IMR-90 (cell line): ENCODE results near the gene APOL3. TPM values are rescaled to one million over a fixed set of nuclear protein-coding genes. Genes with fewer than 3 reads are reported as not detected.

ENCODE experiments used
- ATAC-seq: fragments of 200-7000 bp; cut with Tn5 transposase; 2 replicates; pipeline ENCODE4 v1.9.1; 2020; ENCODE audit warnings: low read depth, mild to moderate bottlenecking, moderate library complexity
- BruUV-seq: library from RNA; stranded (reverse); fragments of 400-500 nt; replicated peaks from 2 replicates; lab custom pipeline; 2021; lab: Mats Ljungman, UMichigan
- CTCF ChIA-PET: fragments of 300-600 bp; formaldehyde crosslinking; extraction: SDS; loops from one replicate; lab custom pipeline; 2021; ENCODE audit warnings: antibody characterized with exemption; lab: Yijun Ruan, JAX
- POLR2A ChIA-PET: fragments of 300-600 bp; sonication (Branson Sonifier 250); formaldehyde crosslinking; loops from one replicate; lab custom pipeline; 2022; ENCODE audit warnings: antibody characterized with exemption; ENCODE audit not compliant: unreplicated experiment; lab: Charles Lee
- DNase-seq: peaks from one replicate; pipeline ENCODE4 v3.0.0; 2013
- H2AFZ ChIP-seq: replicated peaks from 2 replicates; pipeline ENCODE3; 2013; ENCODE audit warnings: low read length, mild to moderate bottlenecking; ENCODE audit not compliant: poor library complexity
- H2AK5ac ChIP-seq: 2 replicates; pipeline ENCODE4 v1.6.1; 2013; ENCODE audit warnings: low read depth, low read length, inconsistent platforms
- H2AK9ac ChIP-seq: replicated peaks from 2 replicates; pipeline ENCODE3; 2013; ENCODE audit warnings: mild to moderate bottlenecking, low read depth, low read length, moderate library complexity; ENCODE audit not compliant: poor library complexity
- H2BK120ac ChIP-seq: 2 replicates; pipeline ENCODE4 v1.6.1; 2013; ENCODE audit warnings: low read depth, low read length, inconsistent platforms
- H2BK15ac ChIP-seq: 3 replicates; pipeline ENCODE4 v1.6.1; 2013; ENCODE audit warnings: low read depth, low read length, inconsistent platforms
- H2BK20ac ChIP-seq: 2 replicates; pipeline ENCODE4 v1.6.1; 2013; ENCODE audit warnings: low read depth, mild to moderate bottlenecking, inconsistent platforms, low read length, moderate library complexity
- H2BK5ac ChIP-seq: 2 replicates; pipeline ENCODE4 v1.6.1; 2013; ENCODE audit warnings: mild to moderate bottlenecking, low read depth, low read length, inconsistent platforms; ENCODE audit not compliant: poor library complexity, severe bottlenecking
- H3K14ac ChIP-seq: replicated peaks from 2 replicates; pipeline ENCODE4 v1.6.1; 2013; ENCODE audit warnings: low read depth, low read length, inconsistent platforms
- H3K18ac ChIP-seq: 2 replicates; pipeline ENCODE4 v1.6.1; 2013; ENCODE audit warnings: low read depth, low read length, control low read depth
- H3K23ac ChIP-seq: 2 replicates; pipeline ENCODE4 v1.6.1; 2013; ENCODE audit warnings: low read depth, low read length, inconsistent platforms
- H3K27ac ChIP-seq: 2 replicates; pipeline ENCODE4 v1.5.1; 2013; ENCODE audit warnings: mild to moderate bottlenecking, control low read depth, low read length; ENCODE audit not compliant: insufficient read depth
- H3K27me3 ChIP-seq: 2 replicates; pipeline ENCODE4 v1.6.1; 2013; ENCODE audit warnings: low read length; ENCODE audit not compliant: control insufficient read depth, insufficient read depth
- H3K36me3 ChIP-seq: 2 replicates; pipeline ENCODE4 v1.6.1; 2013; ENCODE audit warnings: low read length, mixed read lengths; ENCODE audit not compliant: control insufficient read depth, insufficient read depth
- H3K4ac ChIP-seq: 2 replicates; pipeline ENCODE4 v1.6.1; 2013; ENCODE audit warnings: low read depth, low read length, inconsistent platforms
- H3K4me1 ChIP-seq: 2 replicates; pipeline ENCODE4 v1.6.1; 2013; ENCODE audit warnings: low read length, mixed read lengths; ENCODE audit not compliant: control insufficient read depth, insufficient read depth
- H3K4me2 ChIP-seq: 2 replicates; pipeline ENCODE4 v1.6.1; 2013; ENCODE audit warnings: low read depth, mild to moderate bottlenecking, control low read depth, low read length, moderate library complexity
- H3K4me3 ChIP-seq: 2 replicates; pipeline ENCODE4 v1.5.1; 2013; ENCODE audit warnings: low read depth, mild to moderate bottlenecking, control low read depth, low read length, moderate library complexity; ENCODE audit not compliant: insufficient read depth
- H3K56ac ChIP-seq: 2 replicates; pipeline ENCODE4 v1.6.1; 2013; ENCODE audit warnings: low read length, inconsistent platforms; ENCODE audit not compliant: insufficient read depth; ENCODE audit errors: extremely low read depth
- H3K79me1 ChIP-seq, 2 experiments: 2 replicates each; pipeline ENCODE4 v1.6.1; 2013; ENCODE audit warnings: low read length in 2 of 2, inconsistent platforms in 1 of 2, low read depth in 1 of 2
- H3K9ac ChIP-seq: 2 replicates; pipeline ENCODE4 v1.6.1; 2013; ENCODE audit warnings: low read depth, low read length, control low read depth
- H3K9me1 ChIP-seq: 2 replicates; pipeline ENCODE4 v1.6.1; 2013; ENCODE audit warnings: low read length, inconsistent platforms; ENCODE audit not compliant: insufficient read depth
- H3K9me3 ChIP-seq: 2 replicates; pipeline ENCODE4 v1.6.1; 2013; ENCODE audit warnings: low read length; ENCODE audit not compliant: control insufficient read depth, insufficient read depth
- H4K20me1 ChIP-seq: 2 replicates; pipeline ENCODE4 v1.6.1; 2013; ENCODE audit warnings: low read length, inconsistent platforms; ENCODE audit not compliant: insufficient read depth
- H4K5ac ChIP-seq: 2 replicates; pipeline ENCODE4 v1.6.1; 2013; ENCODE audit warnings: mild to moderate bottlenecking, low read depth, low read length, control low read depth
- H4K8ac ChIP-seq, 2 experiments: 2 replicates each; pipeline ENCODE4 v1.6.1; 2013; ENCODE audit warnings: low read depth in 2 of 2, low read length in 2 of 2, control low read depth in 1 of 2, inconsistent platforms in 1 of 2
- H4K91ac ChIP-seq: 2 replicates; pipeline ENCODE4 v1.6.1; 2013; ENCODE audit warnings: low read depth, low read length, inconsistent platforms; ENCODE audit not compliant: insufficient read depth
- CEBPB ChIP-seq: IDR thresholded peaks from 2 replicates; pipeline ENCODE4 v1.6.1; 2012; ENCODE audit warnings: low read depth, low read length, improper control_type of control experiment
- NFE2L2 ChIP-seq: fragments of 150-350 bp; IDR thresholded peaks from 2 replicates; pipeline ENCODE4 v1.6.1; 2016; ENCODE audit warnings: low read depth, mild to moderate bottlenecking, low read length
- RAD21 ChIP-seq: IDR thresholded peaks from 2 replicates; pipeline ENCODE4 v1.6.1; 2012; ENCODE audit warnings: low read length, improper control_type of control experiment
- RFX5 ChIP-seq: IDR thresholded peaks from 2 replicates; pipeline ENCODE4 v1.8.0; 2012; ENCODE audit warnings: low read depth, mild to moderate bottlenecking, low read length, moderate library complexity
- WGBS, 2 experiments: methylation state at CpG; one replicate each; pipeline versions ENCODE4 v1.1.5 to v1.1.7; 2013; ENCODE audit warnings: missing lambda C conversion rate in 2 of 2; ENCODE audit not compliant: insufficient read length in 1 of 2; ENCODE audit errors: extremely low coverage in 2 of 2; 5-methylcytosine and 5-hydroxymethylcytosine counted together
- dilution Hi-C: fragments of 300-500 bp; cut with HindIII; formaldehyde crosslinking; loops from one replicate; pipeline ENCODE4 v1.14.3; 2018; ENCODE audit warnings: low sequenced_read_pairs; ENCODE audit not compliant: unreplicated experiment
- in situ Hi-C: fragments of 300-500 bp; cut with MboI; formaldehyde crosslinking; loops from 3 replicates; pipeline ENCODE4 v1.14.3; 2019; ENCODE audit warnings: low sequenced_read_pairs, inconsistent platforms, mixed read lengths
- intact Hi-C: fragments of 100-400 bp; cut with micrococcal nuclease; formaldehyde crosslinking; loops from 2 replicates; pipeline ENCODE4 v1.10.0; 2022
- polyA plus RNA-seq, 3 experiments: library from polyadenylated mRNA; depleted of rRNA; stranded (reverse); fragments of >200 nt; gene quantifications; 2 replicates each; pipeline ENCODE4 v1.2.3, GENCODE V29; 2012; ENCODE audit warnings: low replicate concordance in 1 of 3
- total RNA-seq: library from RNA; depleted of rRNA; stranded (reverse); fragments of >200 nt; gene quantifications from 2 replicates; pipeline ENCODE4 v1.2.3, GENCODE V29; 2012

APOL3 gene
- total and polyA plus RNA-seq, 2 of the 4 experiments (the other 2 are of a cell fraction): 1.4 to 2.3 TPM

DNA sequence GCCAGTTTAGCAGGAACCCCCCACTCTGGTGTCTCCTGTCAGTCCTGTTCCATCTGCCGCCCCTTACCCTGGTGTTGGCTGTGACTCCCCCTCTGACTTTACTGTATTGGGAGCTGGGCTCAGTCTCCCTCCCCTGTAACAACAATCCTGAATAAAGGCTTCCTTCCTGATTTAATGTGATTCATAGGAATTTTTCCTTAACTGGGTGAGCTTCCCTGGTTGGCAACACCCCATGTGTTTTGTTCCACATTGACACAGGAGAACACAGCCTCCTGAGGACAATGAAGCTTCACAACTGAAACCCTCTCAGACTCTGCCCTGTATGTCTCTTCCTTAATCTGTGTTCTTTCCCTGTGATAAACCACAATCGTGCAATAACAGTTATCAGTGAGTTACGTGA, 32.6 kb upstream of the APOL3 start:
- Histone ChIP-seq H2BK15ac (no peak overlapping the region), H3K4me1 (peaks cover 11% of the 10 kb centered on the region), H3K18ac (no peak overlapping the region), H3K4me3 (no peak overlapping the region), H4K5ac (no peak overlapping the region), H2BK120ac (no peak overlapping the region), H2AK5ac (no peak overlapping the region), H2AFZ (no peak overlapping the region), H3K9me1 (peaks cover 8% of the 10 kb centered on the region), H3K79me1 (peaks cover 0 to 8% of the 10 kb centered on the region in 2 experiments; a peak in 1 of 4 replicates), H3K4me2 (no peak overlapping the region), H2BK20ac (no peak overlapping the region), H4K8ac (no peak overlapping the region), H3K9ac (no peak overlapping the region), H3K9me3 (no peaks in the 10 kb centered on the region), H3K14ac (no peak overlapping the region), H3K27me3 (peaks cover 8% of the 10 kb centered on the region; the same call in 1 of the 2 replicates), H3K27ac (no peak overlapping the region), H4K20me1 (no peaks in the 10 kb centered on the region), H3K23ac (no peak overlapping the region), H3K4ac (no peak overlapping the region), H3K56ac (no peak overlapping the region), H3K36me3 (no peaks in the 10 kb centered on the region), H2AK9ac (no peak overlapping the region), H4K91ac (no peak overlapping the region), H2BK5ac (no peak overlapping the region)
- intact Hi-C loops (no loop called here), in situ Hi-C loops (loop anchor here (10.0 kb wide), 1 partner anchor 292 kb away; the partner anchor contains the start of gene TXN2), dilution Hi-C loops (no loop called here)
- WGBS, 2 experiments: 100% methylated on average over 1 of the region's 3 CpGs; no CpG with 5 or more reads in 1 of the 2 experiments
- BruUV-seq: no TSS peak
- CTCF ChIA-PET: interaction anchor here (1.3 kb wide), 1 partner anchor 127 kb away, joined by 4 read pairs; no protein-coding TSS in a partner anchor
- ATAC-seq: no peak
- POLR2A ChIA-PET: no interaction called here
- TF ChIP-seq RAD21 (no peak), CEBPB (no peak), RFX5 (no peak), NFE2L2 (no peak)
- no peak for DNase-seq
